WTC11 (cell line): ENCODE data around the gene NSUN4.

Source experiments
- ATF1 ChIP-seq: sonication (generic); formaldehyde crosslinking; IDR thresholded peaks from 2 replicates; pipeline ENCODE4 v1.8.1; 2023; ENCODE audit warnings: mild to moderate bottlenecking, moderate library complexity, missing genetic modification reagents
- CREB1 ChIP-seq: sonication (generic); formaldehyde crosslinking; IDR thresholded peaks from 2 replicates; pipeline ENCODE4 v1.8.0; 2023; ENCODE audit warnings: mild to moderate bottlenecking, missing genetic modification reagents
- CTCF ChIP-seq: fragments of 200-600 bp; IDR thresholded peaks from 2 replicates; pipeline ENCODE4 v1.8.0; 2022; ENCODE audit warnings: antibody characterized with exemption
- ELF4 ChIP-seq: sonication (generic); formaldehyde crosslinking; IDR thresholded peaks from 2 replicates; pipeline ENCODE4 v1.8.1; 2022; ENCODE audit warnings: low read depth, mild to moderate bottlenecking, moderate library complexity, missing genetic modification reagents
- ESRRA ChIP-seq: sonication (generic); formaldehyde crosslinking; IDR thresholded peaks from 2 replicates; pipeline ENCODE4 v1.8.1; 2022; ENCODE audit warnings: mild to moderate bottlenecking, missing genetic modification reagents, borderline replicate concordance
- NFYB ChIP-seq: sonication (generic); formaldehyde crosslinking; conservative IDR thresholded peaks from 2 replicates; pipeline ENCODE4 v1.8.0; 2022; ENCODE audit warnings: low read depth, missing genetic modification reagents
- RELA ChIP-seq: sonication (generic); formaldehyde crosslinking; IDR thresholded peaks from 2 replicates; pipeline ENCODE4 v1.8.1; 2022; ENCODE audit warnings: missing genetic modification reagents, mild to moderate bottlenecking, borderline replicate concordance
- SMAD3 ChIP-seq: sonication (generic); formaldehyde crosslinking; IDR thresholded peaks from 2 replicates; pipeline ENCODE4 v1.8.0; 2022; ENCODE audit warnings: missing genetic modification reagents, mild to moderate bottlenecking, borderline replicate concordance
- TP53 ChIP-seq: sonication (generic); formaldehyde crosslinking; IDR thresholded peaks from 2 replicates; pipeline ENCODE4 v1.8.1; 2023; ENCODE audit warnings: mild to moderate bottlenecking, missing genetic modification reagents
- ZBTB21 ChIP-seq: sonication (generic); formaldehyde crosslinking; IDR thresholded peaks from 2 replicates; pipeline ENCODE4 v1.8.1; 2023; ENCODE audit warnings: mild to moderate bottlenecking, missing genetic modification reagents, borderline replicate concordance
- TF ChIP-seq, protein P1 (sequence below): sonication (generic); formaldehyde crosslinking; IDR thresholded peaks from 2 replicates; pipeline ENCODE4 v1.8.1; 2023; ENCODE audit warnings: mild to moderate bottlenecking, missing genetic modification reagents, moderate library complexity
- TF ChIP-seq, protein P2 (sequence below): sonication (generic); formaldehyde crosslinking; IDR thresholded peaks from 2 replicates; pipeline ENCODE4 v1.8.1; 2023; ENCODE audit warnings: mild to moderate bottlenecking, missing genetic modification reagents
- TF ChIP-seq, protein P3 (sequence below): sonication (generic); formaldehyde crosslinking; IDR thresholded peaks from 2 replicates; pipeline ENCODE4 v1.8.1; 2022; ENCODE audit warnings: missing genetic modification reagents, borderline replicate concordance
- TF ChIP-seq, protein P4 (sequence below): sonication (generic); formaldehyde crosslinking; IDR thresholded peaks from 2 replicates; pipeline ENCODE4 v1.8.1; 2023; ENCODE audit warnings: mild to moderate bottlenecking, moderate library complexity, missing genetic modification reagents

DNA sequence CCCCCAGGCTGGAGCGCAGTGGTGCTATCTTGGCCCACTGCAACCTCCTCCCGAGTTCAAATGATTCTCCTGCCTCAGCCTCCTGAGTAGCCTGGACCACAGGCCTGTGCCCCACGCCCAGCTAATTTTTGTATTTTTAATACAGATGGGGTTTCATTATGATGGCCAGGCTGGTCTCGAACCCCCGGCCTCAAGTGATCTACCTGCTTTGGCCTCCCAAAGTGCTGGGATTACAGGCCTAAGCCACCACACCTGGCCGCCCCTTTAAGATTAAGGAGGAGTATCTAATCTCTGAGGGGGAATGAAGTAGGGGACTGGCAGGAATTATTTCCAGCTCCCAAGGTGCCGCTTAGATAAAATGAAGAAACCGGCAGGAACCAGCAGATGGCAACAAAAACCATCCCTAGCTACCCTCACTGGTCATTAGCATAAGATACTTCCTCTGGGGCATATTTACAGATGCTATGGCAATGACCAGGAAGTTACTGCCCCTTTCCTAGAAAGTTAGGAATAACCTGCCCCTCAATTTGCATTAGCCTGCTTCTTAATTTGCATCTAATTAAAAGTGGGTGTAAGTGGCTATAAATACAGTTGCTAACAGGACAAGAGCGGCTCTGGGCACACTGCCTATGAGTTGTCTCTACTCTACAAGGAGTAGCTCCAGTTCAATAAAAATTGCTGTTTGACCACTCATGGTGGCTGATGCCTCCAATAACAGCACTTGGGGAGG lies 7.1 kb upstream of the NSUN4 start:
- no peak for TF ChIP-seq ATF1 (CRISPR knock-in tag)
- no peak for TF ChIP-seq NFYB
- TF ChIP-seq, protein P1, sequence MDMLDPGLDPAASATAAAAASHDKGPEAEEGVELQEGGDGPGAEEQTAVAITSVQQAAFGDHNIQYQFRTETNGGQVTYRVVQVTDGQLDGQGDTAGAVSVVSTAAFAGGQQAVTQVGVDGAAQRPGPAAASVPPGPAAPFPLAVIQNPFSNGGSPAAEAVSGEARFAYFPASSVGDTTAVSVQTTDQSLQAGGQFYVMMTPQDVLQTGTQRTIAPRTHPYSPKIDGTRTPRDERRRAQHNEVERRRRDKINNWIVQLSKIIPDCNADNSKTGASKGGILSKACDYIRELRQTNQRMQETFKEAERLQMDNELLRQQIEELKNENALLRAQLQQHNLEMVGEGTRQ: no peak
- TF ChIP-seq, protein P2, sequence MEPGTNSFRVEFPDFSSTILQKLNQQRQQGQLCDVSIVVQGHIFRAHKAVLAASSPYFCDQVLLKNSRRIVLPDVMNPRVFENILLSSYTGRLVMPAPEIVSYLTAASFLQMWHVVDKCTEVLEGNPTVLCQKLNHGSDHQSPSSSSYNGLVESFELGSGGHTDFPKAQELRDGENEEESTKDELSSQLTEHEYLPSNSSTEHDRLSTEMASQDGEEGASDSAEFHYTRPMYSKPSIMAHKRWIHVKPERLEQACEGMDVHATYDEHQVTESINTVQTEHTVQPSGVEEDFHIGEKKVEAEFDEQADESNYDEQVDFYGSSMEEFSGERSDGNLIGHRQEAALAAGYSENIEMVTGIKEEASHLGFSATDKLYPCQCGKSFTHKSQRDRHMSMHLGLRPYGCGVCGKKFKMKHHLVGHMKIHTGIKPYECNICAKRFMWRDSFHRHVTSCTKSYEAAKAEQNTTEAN (CRISPR knock-in tag): no peak
- no peak for TF ChIP-seq ESRRA (CRISPR knock-in tag)
- no peak for TF ChIP-seq TP53 (CRISPR knock-in tag)
- TF ChIP-seq, protein P3, sequence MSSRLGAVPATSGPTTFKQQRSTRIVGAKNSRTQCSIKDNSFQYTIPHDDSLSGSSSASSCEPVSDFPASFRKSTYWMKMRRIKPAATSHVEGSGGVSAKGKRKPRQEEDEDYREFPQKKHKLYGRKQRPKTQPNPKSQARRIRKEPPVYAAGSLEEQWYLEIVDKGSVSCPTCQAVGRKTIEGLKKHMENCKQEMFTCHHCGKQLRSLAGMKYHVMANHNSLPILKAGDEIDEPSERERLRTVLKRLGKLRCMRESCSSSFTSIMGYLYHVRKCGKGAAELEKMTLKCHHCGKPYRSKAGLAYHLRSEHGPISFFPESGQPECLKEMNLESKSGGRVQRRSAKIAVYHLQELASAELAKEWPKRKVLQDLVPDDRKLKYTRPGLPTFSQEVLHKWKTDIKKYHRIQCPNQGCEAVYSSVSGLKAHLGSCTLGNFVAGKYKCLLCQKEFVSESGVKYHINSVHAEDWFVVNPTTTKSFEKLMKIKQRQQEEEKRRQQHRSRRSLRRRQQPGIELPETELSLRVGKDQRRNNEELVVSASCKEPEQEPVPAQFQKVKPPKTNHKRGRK: no peak
- TF ChIP-seq RELA (CRISPR knock-in tag): no peak
- no peak for TF ChIP-seq CTCF
- no peak for TF ChIP-seq ELF4
- TF ChIP-seq, protein P4, sequence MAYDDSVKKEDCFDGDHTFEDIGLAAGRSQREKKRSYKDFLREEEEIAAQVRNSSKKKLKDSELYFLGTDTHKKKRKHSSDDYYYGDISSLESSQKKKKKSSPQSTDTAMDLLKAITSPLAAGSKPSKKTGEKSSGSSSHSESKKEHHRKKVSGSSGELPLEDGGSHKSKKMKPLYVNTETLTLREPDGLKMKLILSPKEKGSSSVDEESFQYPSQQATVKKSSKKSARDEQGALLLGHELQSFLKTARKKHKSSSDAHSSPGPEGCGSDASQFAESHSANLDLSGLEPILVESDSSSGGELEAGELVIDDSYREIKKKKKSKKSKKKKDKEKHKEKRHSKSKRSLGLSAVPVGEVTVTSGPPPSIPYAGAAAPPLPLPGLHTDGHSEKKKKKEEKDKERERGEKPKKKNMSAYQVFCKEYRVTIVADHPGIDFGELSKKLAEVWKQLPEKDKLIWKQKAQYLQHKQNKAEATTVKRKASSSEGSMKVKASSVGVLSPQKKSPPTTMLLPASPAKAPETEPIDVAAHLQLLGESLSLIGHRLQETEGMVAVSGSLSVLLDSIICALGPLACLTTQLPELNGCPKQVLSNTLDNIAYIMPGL (CRISPR knock-in tag): no peak
- TF ChIP-seq ZBTB21: no peak
- no peak for TF ChIP-seq SMAD3 (CRISPR knock-in tag)
- TF ChIP-seq CREB1 (CRISPR knock-in tag): no peak
